PC-9 (cell line): Measurements from ENCODE around the gene RCBTB1.

Experiments
- CTCF ChIP-seq: fragments of 200-600 bp; sonication (generic); conservative IDR thresholded peaks from 2 replicates; pipeline ENCODE4 v1.6.1; 2017; ENCODE audit warnings: mixed run types, antibody characterized with exemption, mild to moderate bottlenecking, moderate library complexity
- EZH2 ChIP-seq: fragments of 200-600 bp; sonication (generic); IDR thresholded peaks from 2 replicates; pipeline ENCODE4 v1.8.0; 2017; ENCODE audit warnings: antibody characterized with exemption, low read depth

GRCh38 chr13:49540552-49540951 is 44.8 kb downstream of the RCBTB1 start:
- TF ChIP-seq CTCF (no peak), EZH2 (no peak)
